CD4-positive, alpha-beta T cell treated with Interferon gamma for 1 hour (primary cell): ENCODE results near the gene TFG.

Source experiments
- DNase-seq: peaks from one replicate; pipeline ENCODE4 v3.0.0-alpha.2; 2020

Gene TFG

DNA sequence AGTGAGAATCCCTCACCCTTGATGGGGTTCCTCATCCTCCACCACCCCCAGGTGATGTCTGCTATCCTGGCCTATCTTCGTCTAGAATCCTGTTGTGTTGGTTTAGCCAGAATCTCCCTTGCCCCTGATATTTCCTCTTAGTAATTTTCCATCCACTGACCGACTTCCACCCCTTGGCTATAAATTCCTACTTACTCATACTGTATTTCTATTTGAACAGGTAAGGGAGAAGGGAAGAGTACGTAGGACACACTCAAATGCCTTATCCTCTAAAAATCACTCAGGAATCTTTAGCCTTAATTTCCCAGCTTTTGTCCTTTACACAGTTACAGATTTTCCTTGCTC lies 678 bp upstream of the TFG start:
- DNase-seq, result no peak

DNA sequence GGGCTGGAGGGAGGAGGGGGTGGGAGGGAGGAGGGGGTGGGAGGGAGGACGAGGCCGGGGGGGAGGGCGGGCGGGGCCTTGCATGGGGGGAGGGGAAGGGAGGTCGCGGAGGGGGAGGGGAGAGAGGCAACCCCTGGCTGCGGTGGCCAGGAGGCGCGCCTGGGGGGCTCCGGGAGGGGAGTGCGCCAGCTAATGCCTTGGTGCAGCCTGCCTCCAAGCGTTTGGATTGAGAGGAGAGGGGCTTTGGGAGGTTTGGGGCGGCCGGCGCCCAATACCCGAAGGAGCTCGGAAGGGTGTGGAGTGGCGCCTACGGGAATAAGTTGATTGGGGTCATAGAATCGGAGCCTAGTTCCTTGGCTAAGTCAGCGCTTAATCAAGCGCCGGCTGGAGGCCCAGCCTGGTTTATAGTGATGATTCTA lies 557 bp downstream of the TFG start:
- DNase-seq, result peak; percentile 28

DNA sequence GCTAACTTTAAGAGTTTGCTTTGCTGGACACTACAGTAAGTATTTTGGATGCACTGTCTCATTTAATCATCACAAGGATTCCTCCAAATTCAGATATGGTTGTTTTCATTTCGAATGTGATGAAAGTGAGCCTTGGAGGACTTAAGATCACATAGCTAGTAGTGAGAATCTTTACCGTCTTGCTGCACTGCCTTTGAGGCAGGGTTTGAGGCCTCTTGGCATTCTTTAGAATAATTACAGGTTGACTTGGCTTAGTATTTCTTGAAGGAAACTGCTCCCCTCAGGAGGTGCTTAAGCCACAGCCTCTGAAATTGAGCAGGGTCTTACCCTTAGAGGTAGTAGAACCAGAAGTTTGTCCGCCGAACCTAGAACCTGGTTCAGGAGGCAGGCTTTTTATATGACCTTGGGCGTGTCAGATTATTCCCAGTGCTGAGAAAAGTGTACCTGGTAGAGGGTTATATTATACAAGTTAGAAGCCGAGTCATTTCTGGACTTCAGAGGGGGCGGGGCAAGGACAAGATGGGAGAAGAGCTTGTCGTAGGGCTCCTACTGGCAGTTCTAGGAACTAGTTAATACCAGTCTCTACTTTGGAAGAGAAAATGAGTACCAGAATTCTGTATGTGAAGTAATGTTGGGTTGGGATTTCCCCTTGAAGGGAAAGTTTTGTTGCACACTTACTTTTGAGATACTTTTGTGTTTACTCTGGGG lies 1.1 kb downstream of the TFG start:
- peak; percentile 48 for DNase-seq

DNA sequence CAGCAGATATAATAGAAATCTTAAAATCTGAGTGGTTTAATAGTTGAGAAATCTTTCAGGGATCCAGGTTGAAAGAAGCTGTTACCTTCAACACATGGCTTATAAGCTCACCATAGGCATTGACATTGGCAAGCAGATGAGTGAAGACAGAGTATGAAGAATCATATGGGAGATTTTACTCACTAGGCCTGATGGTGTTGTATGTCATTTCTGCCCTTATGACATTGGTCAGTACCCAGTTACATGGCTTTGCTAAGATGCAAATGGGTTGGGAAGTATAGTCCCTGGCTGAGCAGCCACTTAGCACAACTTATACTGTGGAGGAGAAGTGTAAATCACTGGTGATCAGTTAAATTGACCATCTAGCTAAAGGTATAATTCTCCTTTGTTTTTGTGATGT lies 5.9 kb downstream of the TFG start:
- DNase-seq, result no peak

DNA sequence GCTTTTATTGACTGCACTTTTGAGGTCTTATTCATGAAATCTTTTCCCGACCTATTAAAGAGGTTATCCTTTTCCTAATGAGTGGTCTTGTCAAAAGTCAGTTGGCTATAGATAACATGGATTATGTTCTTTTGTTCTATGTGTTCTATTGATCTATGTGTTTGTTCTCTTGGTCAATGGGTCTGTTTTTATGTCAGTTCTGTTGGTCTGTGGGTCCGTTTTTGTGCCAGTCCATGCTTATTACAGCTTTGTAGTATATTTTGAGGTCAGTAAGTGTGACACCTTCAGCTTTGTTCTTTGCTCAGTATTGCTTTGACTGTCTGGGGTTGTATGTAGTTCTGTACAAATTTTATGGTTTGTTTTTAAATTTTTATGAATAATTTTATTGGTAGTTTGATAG lies 7.8 kb downstream of the TFG start:
- no peak for DNase-seq

DNA sequence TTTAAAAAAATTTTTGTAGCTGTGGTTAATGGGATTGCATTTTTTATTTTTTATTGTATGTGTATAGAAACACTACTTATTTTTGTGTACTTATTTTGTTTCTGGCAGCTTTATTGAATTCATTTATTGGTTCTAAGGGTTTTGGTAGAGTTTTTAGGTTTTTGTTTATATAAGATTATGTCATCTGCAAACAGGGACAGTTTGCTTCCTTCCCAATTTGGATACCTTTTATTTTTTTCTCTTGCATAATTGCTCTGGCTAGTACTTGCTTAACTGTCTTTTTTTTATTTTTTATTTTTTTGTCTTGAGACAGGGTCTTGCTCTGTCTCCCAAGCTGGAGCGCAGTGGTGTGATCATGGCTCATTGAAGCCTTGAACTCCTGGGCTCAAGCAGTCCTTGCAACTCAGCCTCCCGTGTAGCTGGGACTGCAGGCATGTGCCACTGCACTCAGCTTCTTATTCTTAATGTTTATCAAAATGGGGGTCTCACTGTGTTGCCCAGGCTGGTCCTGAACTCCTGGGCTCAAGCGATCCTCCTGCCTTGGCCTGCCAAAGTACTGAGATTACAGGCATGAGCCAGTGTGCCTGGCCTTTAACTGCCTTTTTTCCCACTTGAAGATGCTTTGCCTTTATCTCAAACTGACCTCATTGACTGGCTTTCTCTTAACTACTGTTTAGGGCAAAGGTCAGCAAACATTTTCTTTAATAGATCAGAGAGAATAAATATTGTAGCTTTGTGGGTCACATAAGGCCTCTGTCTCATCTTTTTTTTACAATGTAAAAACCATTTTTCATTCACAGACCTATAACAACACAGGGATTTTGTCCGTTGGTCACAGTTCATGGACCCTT lies 8.6 kb downstream of the TFG start:
- no peak for DNase-seq

DNA sequence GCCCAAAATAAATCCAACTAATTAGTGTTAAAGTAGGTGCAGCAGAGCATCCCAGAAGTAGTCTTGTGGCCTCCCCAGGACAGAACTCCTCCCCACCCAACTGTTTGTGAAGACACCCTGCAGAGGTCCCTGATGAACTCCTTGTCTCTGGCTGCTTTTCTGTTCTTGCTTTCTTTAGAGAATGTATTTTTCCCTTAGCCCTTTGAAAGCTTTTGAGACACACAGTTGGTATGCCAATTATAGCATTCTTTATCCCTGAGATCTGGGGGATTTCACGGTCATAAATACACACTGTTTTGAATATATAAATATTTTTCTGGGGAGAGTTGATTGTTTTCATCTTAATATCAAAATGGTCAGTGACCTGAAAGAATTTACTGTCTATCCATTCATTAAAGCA lies 9.8 kb downstream of the TFG start:
- DNase-seq, result no peak

DNA sequence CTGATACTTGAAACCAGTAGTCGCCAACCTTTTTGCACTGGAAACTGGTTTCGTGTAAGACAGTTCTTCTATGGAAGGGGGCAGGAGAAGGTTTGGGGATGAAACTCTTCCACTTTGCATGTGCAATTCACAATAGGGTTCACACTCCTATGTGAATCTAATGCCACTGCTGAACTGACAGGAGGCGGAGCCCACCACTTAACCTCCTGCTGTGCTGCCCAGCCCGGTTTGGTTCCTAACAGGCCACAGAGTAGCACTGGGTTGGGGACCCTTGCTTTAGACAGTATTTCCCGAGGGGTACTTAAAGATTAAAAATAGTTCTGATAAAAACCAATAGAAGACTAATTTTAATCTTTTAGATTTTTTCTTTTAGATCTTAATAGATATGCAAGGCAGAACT lies 11.1 kb downstream of the TFG start:
- DNase-seq, result no peak

DNA sequence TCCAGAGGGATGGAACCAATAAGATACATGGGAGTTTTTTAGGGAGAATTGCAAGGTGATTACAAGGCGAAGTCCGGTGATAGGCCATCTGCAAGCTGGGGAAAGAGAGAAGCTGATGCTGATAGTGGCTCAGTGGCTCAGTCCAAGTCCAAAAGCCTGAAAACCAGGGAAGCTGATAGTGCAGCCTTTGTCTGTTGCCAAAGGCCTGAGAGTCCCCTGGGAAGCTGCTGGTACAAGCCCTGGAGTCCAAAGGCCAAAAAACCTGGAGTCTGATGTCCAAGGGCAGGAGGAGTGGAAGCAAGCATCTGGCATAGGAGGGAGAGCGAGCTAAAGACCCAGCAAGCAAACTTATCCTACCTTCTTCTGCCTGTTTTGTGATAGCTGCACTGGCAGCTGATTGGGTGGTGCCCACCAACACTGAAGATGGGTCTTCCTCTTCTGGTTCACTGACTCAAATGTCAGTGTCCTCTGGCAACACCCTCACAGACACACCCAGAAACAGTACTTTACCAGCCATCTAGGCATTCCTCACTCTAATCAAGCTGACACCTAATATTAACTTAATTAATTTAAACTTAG lies 16.7 kb downstream of the TFG start:
- DNase-seq, result no peak

DNA sequence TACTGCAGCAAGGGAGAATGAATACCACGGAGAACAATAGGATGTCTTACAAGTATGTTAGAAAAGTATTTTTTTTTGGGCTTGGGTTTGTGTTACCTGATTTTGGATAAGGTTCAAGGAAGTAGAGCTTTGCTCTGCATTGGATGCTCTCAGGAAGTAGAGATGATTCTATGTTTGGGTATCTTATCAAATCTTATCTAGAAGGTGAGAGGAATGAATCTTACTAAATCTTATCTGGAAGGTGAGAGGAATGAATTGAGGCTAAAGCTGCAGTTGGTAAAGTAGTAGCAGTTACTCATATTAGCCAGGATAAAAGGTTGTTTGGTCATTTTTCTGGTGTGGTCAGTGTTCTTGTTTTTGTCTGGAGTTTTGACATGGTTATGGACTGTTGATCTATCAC lies 17.4 kb downstream of the TFG start:
- no peak for DNase-seq

DNA sequence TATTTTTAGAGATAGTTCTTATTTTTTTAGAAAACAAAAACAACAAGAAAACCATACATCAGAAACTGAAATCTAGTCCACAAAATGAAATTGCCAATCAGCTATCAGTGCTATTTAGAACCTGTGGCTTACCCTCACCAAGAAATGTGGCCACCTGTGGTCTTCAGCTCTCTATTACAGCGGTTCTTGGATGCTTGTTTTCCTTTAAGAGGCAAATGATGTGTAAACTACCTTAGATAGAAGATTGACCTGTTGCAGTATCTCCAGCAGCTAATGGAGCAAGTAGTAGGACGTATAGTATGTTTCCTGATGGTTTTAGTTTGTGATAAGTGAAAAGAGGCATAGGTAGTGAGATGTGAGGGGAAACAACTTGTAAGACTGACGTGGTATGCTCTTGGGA lies 21.2 kb downstream of the TFG start:
- DNase-seq, result no peak

DNA sequence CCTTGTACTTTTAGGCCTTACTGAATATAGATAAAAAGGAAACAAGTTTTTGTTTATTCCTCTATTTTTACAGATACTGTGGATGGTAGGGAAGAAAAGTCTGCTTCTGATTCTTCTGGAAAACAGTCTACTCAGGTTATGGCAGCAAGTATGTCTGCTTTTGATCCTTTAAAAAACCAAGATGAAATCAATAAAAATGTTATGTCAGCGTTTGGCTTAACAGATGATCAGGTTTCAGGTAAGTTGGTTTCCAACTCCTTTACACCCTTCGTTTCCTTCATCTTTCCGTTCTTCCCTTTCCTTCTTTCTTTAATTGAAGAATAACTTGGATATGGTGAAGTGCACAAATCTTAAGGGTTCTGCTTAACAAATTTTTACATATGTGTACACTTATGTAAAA lies 23.1 kb downstream of the TFG start:
- no peak for DNase-seq

DNA sequence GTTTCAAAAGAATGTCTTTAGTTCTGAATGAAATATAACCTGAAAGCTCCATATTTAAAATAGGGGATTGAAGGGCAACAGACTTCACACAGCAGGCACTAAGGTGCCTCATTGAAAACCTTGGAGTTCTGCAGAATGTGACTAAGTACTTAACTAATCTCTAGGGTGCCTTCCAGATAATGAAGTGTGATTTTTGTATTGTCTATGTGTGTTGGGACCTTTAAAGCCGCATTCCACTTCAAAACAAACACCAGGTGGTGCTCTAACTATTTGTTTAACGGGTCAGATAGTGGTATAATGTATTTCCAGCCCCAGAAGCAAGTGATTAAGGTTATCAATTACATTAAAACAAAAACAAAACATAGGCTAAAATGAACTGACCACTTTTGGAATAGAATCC lies 28.0 kb downstream of the TFG start:
- no peak for DNase-seq

DNA sequence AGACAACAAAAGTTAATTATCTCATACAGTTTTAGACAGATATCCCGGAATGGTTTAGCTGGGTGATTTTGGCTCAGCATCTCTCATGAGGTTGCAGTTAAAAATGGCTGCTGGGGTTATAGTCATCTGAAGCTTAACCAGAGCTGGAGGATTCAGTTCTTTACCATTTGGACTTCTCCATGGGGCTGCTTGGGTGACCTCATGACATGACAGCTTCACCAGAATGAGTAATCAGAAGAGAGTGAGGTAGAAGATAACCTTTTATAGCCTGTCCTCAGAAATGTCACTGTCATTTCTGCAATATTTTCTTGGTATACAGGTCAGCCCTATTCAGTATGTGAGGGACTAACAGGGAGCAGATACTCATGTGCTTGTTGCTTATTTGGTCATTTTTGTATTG lies 30.9 kb downstream of the TFG start:
- DNase-seq, result no peak

DNA sequence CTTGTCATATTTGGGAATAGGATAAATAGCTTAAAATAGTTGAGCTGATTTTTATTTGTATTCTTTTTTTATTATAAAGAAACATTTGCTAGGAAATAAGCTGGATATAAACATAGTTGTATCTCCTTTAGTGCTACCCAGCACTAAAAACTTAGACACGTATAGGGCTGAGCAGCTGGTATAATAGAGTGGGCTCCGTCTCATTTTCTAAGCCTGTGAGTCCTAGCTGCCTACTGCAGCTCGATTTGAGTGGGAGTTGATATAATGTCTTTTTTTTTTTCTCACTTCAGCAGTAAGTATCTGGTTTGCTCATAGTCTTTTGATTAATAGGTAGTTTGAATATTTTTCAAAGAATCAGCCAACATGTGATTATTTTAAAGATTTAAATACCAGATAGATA lies 34.2 kb downstream of the TFG start:
- no peak for DNase-seq

DNA sequence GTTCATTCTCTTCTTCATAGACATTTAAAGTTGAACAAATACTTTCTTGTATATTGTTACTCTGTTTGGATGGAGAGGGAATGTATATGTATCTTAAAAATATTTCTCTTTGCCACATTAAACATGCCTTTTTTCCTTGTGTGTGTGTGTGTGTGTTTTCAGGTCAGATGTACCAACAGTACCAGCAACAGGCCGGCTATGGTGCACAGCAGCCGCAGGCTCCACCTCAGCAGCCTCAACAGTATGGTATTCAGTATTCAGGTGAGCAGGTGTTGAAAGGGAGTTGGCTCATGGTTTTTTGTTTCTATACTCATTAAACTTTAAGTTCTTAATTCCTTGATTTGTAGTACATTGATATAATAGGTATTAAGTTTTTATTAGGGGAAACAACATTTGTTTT lies 35.4 kb downstream of the TFG start:
- DNase-seq, result no peak

DNA sequence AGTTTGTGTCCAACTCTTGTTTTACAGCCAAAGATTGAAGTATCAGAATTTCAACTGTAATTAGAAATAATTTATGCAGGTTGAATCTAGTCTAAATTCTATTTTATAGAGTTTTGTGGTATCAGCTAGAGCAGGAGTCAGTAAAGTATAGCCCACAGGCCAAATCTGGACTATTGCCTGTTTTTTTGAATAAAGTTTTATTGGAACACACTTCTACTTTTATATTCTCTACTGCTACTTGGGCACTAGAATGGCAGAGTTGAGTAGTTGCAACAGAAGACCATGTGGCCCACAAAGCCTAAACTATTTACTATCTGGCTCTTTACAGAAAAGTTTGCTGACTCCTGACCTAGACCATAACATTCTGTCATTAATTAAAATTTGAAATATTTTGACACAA lies 36.3 kb downstream of the TFG start:
- no peak for DNase-seq

DNA sequence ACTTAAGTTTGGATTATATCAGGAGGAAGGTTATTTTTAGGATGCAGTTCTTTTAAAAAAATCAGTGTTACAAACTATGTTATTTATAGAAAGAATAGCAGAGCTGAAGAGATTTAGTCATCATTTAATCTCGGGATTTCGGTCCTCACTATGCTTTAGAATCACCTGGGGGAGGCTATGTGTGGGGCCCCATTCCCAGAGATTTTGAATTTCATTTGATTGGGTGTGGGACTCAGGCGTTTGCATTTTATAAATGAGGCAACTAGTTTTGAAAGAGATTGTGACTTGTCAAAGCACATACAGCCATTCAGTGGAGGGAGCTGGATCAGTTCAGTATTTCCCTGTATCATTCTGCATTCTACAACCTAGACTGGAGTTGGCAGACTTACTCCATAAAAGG lies 36.8 kb downstream of the TFG start:
- DNase-seq, result no peak

DNA sequence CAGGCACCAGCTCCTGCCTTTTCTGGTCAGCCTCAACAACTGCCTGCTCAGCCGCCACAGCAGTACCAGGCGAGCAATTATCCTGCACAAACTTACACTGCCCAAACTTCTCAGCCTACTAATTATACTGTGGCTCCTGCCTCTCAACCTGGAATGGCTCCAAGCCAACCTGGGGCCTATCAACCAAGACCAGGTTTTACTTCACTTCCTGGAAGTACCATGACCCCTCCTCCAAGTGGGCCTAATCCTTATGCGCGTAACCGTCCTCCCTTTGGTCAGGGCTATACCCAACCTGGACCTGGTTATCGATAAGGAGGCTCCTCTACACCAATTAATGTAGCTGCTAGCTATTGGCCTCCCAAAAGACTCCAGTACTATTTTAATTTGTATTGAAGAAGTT lies 38.9 kb downstream of the TFG start:
- DNase-seq, result no peak

DNA sequence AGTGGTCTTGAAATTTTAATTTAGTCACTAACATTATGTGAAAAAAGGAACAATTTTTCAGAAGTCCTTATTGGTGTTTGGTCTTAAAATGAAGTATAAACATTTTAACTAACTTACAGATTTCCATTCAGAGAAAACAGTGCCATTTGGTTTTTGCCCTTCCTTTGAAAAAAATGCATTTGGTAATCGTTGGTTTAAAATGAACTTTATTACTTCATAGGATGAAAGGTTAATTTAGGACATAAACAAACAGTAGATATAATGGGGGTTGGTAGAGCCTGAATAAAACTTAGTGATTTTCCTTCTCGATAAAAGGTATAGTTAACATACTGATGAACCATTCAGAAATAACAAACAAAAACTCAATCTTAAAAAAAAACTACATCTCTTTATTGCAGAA lies 39.7 kb downstream of the TFG start:
- DNase-seq, result no peak

DNA sequence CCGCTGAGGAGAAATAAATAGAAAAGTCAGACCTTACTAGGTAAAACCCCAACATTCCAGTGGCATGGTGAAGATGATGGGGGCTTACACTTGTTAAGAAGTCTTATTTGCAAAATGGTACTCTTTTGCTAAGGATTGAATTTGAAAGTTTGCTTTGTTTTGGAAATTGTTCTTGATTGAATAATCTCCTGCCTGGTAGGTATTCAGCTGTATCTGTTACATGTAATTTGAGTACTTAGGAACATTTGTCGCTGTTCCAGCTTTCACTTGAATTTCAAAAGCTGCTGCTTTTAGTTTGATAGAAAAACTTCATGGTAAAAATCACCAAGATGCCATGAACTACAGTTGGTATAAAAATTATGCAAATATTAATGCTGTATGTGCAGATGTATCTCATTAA lies 44.6 kb downstream of the TFG start:
- DNase-seq, result no peak

DNA sequence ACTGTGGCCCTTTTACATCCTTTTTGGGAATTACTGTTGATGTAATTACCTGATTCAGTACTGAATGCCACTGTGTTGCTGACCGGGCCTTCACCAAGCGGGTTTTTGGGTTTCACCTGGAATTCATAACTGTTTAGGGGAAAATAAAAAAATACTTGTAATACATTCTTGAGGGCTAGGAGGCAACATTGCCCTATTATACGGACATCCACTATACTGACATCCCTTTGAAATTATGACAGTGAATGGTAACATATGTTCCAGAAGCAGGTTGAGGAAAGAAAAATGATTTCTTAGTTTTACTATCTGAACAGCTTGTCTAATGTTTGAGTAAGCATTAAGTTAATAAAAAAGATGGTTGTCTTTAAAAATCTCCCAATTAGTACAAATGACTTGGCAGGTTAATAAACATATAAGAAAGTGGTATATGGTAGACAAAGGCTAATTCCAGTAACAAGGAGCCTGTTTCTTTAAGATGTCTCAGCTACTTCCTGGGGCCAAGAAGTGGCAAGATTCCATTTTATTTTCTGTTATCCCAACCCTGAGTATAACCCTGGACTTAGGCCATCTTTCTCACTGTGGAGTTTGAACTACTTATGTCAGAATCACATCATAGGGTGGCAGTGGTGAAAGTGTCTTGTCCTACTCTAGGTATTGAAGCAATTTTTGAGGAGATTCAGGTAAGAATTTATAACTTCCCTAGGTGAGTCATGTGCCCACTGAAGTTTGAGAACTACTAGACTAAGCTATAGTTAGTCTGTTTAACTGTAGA lies 45.5 kb downstream of the TFG start:
- DNase-seq, result no peak

DNA sequence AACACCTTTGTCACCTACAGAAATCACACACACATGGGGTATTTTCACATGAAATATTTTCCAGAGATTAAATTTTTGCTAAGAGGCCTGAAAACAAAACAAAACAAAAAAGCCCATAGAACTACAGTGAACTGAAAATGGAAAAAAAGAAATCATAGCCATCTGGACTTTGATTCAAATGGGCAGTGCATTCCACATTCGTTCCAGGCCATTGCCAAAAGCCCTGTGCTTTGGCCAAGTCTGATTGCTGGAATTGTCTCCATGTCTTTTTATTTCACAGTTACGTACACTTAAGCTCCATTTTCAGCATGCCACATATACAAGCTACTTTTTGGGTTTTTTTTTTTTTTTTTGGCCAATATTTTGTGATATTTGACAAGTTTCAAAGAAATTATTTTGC lies 47.1 kb downstream of the TFG start:
- DNase-seq, result no peak

DNA sequence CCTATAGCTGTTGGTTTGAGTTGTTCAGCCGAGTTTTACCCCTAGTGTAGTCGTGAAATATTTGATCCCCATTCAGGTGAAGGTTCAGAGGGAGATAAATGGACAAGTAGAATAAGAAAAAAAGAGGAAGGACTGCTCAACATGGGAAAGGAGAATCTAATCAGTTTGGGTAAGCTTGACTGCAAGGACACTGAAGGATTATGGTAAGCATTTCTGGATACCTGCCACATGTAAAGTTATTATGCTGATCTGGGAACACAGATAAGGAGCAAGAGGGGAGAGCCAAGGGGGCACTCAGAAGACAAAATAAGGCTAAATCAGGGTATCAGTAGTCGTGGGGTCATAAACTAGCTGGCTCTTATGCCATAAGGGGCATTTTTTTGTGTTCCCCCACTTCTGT lies 49.9 kb downstream of the TFG start:
- DNase-seq, result no peak
